AG08395 (cell line): Measurements from ENCODE around the gene EDAR.

Experiments
- DNase-seq: peaks from one replicate; pipeline ENCODE4 v3.0.0; 2012; ENCODE audit warnings: mixed read lengths, low spot score

The EDAR gene

DNA sequence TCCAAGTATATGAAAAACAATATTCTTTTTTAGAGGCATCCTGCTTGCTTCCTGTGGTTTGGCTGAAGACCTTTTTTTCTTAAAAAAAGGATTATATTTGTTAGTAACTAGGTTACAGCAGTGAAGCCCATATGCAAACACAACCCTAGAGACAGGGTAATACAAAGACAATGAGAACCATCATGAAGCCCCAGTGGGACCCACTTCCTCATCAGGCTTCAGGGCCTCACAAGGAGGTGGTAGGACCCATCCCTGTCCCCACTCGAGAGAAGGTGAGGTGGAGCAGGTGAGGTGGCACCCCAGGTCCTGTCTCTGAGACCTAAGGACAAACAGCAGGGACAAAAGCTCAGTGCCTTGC, 80.3 kb downstream of the EDAR start:
- DNase-seq: no peak

DNA sequence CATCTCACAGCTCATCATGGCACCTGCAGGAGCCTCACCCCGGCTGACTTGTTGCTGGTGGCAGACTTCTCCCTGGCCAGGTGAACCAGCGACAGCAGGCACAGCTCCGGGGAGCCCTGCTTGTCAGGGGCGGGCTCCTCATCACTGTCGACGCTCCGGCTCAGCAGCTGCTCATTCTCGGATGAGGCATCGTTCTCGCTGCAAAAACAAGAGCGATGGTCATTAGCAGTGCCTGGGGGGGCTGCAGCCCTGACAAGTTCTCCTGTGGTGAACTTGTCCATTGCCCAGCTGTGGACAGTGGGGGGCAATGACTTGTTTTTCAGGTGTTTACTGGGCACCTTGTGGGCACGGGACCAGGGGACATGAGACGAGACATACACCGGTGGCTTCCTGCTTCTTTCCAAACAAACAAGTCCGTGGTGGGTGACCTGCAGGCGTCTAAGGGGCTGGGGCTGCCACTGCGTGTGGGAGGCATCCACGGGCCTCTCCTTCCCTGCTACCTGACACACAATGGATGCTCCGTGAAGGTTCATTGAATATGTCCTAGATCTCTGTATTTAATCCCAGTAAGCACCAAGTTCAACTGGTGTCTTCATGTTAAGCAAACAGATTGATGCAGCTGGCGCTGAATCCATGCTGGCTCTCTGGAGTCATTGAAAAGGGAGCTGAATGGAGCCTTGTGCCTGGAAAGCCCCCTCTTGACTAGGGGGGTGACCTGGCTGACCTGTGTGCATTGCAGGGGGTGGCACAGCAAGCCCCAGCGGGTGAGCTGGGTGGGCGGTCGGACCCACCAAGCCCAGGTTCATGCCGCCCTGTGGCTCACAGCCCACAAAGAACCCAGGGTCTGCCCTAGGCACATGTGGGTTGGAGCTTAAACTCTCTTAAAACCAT, 81.0 kb downstream of the EDAR start:
- DNase-seq: no peak

DNA sequence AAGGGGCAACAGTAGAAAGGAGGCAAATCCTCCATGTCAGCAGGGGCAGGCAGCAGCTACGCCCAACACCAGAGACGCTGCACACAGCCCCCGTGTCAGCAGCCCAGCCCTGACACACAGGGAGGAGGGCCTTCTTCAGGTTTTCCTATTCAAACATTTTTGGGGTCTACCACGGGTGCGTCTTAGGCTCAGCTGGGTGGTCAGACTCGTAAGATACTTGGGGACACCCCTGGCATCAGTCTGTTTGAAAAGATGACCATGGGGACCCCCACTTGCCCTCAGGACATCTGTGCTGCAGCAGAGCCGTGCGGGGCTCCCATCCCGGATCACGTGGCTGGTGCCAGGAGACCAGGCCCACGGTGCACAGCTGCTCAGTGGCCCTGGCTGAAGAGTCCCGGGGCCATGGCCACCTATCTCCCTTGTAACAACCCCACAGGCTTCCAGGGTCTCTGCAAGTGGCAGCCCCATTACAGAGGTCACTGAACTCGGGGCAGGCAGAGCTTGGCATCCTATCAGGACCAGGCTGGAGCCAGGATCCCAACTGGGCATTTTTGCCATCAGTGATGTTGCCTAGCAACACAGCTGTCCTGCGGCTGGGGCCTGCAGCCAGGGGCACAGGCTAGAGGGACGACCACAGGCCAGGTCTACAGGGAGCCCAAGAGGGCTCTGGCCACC, 82.5 kb downstream of the EDAR start:
- no peak for DNase-seq

DNA sequence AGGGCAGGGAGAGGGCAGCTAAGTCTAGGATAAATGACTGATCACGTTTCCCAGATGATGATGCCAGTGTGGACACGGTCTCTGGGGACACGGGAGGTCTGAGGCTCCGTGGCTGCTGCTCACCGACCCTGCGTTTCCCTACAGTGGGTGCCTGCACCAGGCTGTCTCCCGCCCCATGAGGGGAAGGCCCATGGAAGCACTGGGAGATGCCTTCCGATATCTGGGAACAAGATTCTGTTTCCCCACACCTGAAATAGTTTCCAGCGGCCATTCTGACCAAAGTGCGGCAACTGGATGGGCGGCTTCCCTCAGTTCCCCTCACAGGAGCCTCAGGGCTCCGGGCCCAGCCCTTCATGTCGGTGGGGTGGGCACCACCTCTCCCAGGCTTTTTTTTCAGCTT, 83.1 kb downstream of the EDAR start:
- no peak for DNase-seq

DNA sequence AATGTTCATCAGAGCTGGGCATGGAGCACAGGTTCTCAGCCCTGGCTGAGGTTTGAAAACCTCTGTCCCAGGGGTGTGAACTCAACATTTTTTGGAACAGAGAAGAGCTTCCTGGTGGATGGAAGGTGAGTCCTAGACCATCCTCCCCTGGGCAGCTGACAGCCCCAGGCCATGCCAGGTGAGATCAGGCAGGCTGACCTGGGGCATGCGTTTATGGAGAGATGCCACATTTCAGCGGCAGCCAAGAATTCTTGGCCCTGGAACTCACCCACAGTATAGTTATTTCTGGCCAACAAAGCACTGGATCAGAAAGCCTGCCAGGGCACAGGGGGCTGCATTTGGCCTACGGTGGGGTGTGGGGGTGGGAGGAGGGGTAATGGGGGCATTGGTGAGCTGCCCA, 83.8 kb downstream of the EDAR start:
- no peak for DNase-seq

DNA sequence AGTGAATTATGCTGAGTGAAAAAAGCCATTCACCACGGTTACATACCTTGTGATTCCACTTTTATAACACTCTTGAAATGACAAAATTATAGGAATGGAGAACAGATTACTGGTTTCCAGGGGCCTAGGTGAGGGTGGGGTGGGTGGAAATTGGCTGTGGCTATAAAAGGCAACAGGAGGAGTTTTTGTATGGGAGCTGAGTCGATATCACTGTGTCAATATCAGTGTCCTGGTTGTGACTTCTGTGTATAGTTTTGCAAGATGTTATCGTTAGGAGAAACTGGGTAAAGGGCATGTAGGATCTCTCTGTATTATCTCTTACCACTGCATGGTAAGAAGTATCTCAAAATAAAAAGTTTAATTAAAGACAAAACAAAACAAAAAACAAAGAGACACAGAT, 84.3 kb downstream of the EDAR start:
- no peak for DNase-seq

DNA sequence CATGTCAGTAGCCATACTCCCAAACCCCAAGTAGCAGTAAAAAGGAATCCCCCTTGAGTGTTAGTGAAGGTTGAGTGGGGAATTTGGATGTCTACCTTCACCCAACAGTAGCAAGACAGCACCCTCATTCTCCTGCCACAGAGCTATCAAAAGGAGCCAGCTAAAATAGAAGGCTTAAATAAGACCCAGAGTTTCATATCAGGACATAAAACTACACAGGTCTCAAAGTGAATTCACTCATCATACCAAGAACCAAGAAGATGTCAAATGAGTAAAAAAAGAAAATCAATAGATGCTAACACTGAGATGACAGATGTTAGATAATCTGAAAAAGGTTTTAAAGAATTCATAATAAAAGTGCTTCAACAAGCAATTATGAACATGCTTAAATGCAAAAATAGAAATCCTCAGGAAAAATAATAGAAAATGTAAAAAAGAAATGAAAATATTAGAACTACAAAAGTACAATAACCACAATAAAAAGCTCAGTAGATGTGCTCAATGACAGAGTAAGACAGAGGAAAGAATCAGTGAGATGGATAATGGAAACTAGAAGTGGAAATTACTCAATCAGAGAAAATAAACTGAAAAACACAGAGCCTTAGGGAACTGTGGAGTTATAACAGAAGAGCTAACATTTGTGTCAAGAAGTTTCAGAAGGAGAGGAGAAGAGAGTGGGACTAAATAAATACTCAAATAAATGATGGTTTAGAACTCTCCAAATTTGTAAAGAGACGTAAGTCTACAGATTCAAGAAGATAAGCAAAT, 90.5 kb downstream of the EDAR start:
- no peak for DNase-seq

DNA sequence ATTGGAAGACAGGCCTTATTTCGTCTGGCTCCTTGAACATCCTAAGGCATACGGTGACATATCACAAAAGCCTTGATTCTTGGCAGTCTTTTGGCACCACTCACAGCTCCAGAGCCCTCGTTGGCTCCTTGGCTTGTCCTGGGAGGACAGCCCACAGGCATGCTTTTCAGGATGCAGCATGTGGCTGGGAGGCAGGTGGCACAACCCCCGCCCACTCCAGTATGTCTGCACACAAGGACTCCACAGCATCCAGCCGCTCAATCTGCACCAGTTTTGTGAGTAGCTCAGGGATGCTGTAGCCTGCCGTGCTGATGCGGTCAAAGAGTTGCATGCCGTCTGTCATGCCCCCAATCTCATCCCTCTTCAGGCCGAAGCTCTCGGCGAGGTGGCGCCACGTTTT, 92.3 kb downstream of the EDAR start:
- DNase-seq: no peak

DNA sequence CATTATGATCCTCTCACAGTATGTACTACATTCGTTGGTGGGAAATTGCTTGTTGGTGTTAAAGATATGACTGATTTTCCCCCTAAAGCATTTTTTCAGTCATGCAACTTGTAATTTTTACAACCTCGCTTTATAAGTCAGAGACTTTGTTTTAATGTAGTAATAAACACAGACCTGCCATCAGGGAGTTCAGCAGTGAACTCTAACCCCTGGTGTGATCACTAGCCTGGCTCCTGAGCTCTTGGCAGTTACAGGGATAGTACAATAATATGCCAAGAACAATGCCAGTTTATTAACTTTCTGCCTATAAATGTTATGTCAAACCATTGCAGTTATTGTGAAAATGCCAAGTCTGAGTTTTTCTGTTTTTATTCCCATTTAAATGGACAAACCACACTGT, 93.8 kb downstream of the EDAR start:
- DNase-seq: no peak

DNA sequence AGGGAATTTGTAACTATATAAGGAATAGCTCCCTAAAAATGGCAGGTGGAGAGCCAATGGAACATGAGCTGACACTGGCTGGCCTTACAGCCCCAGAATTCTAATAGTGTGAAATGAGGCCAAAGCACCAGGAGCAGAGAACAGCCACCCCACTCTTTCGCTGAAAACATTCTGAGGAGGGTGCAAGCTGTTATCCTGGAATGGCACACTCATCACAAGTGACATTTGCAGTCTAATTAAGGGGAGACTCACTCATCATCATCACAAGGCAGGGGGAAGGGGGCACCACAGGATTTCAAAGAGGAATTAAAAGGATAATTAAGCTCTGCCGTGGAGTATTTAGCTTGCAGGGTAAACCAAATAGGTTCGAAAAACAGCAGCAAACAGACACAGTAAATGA, 94.3 kb downstream of the EDAR start:
- DNase-seq: no peak

DNA sequence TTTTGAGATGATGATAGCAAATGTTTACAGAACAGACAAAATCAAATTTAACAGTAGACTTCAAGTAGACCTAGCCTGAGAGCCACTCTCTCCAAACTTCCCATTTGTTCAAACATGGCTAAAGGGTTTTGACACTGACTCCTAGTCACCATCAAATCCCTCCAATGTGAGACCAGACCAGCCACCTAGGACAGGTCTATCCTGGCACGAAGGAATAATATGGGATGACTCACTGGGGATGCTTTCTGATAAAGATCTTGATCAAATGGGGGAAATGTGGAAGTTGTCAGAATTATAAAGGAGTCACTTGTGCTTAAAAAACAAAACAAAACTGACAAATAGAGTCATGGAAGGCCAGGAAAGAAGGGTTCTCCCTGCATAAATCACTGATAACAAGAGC, 95.7 kb downstream of the EDAR start:
- no peak for DNase-seq

DNA sequence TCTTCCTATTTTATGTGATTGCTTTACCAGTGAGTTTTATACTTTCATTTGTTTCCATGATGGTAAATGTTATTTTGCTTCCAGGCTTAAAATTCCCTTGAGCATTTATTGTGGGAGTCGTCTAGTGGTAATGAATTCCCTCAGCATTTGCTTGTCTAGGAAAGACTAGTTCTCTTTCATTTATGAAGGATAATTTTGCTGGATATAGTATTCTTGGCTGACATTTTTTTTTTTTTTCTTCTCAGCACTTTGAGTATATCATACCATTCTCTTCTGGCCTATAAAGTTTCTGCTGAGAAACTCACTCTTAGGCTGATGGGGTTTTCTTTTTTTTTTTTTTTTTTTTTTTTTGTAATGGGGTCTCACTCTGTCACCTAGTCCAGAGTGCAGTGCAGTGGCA, 99.1 kb downstream of the EDAR start:
- DNase-seq: no peak

DNA sequence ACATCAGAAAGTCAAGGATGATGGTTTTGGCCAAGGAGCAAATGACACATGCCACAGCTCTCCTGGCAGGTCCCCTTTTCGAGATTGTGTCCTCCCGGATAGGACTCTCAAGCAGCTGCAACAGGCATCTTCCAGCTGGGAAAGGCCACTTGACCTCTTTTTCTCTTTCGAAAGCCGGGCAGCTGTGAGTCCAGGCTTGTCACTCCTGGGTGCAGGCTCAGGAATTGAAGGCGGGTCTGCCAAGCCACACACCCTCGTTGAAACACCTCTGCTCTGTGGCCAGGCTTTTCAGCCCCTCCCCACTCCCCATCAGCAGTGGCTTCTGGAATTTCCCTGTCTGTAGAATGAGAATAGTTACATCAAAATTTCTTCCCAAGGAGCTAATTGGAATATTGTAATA, 104.4 kb downstream of the EDAR start:
- DNase-seq: no peak

DNA sequence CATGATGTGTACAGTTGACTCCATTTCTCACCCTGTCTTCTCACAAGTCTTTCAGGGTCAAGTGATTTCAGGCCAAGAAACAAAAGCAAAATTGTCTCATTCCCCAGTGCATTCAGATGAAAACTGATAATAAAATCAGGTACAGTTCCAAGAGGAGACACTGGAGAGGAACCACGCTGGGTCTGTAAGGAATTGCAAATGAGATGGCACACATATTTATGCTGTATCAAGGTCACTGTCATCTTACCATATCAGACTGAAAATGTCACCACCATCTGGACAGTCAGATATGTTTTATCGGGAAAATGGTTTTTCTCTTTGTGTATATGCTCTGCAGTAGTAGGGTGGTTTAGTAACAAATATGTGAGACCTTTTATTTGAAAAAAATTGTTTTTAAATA, 110.7 kb downstream of the EDAR start:
- DNase-seq: no peak

DNA sequence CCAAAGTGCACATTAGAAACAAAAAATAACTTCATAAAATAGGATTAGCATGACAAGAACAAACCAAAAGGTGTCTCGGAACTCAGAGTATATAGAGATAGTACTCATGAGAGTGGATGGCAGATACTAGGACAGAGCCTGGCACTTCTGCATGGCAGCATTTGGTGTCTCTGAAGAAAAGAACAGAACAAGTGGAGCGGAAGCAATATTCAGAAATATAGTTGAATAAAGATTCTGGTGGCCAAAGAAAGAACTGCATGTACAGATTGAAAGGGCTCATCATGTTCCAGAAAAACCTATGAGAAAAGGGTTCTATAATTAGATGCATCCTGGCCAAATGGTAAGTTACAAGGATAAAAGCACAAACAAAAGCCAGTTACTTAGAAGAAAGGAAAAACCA, 111.5 kb downstream of the EDAR start:
- DNase-seq: no peak

DNA sequence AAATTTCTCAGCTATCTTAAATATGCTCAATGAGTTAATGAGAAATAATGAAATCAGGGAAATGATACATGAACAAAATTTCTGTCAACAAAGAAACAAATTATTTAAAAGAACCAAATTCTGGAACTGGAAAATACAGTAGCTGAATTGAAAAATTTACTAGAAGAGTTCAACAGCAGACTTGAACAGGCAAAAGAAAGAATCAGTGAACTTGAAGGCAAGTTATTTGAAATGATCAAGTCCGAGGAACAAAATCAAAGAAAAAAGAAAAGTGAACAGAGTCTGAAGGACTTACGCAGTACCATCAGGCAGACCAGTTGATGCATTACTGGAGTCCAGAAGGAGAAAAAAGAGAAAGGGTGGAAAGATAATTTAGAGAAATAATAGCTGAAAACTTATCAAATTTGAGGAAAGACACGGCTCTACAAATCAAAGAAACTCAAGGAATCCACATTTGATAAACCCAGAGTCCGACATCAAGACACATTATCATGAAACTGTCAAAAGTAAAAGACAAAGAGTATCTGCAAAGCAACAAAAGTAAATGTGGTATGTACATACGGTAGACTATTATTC, 118.9 kb downstream of the EDAR start:
- DNase-seq: no peak

DNA sequence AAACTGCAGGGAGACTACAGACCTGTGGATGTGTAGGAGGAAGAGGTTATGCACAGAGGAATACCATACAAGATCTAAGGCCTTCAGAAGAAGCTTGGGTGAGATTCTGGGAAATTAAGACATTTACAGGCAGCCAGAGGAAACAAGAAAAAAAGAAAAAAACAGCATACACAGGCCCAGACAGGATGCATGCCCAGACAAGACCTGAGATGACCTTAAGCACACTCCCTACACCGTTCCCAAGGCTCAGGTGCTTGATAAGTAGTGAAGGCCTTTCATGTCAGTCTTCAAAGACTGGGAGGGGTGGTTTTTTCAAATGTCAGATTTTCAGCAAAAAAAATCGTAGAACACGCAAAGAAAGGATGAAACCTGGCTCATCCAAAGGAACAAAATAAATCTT, 119.5 kb downstream of the EDAR start:
- no peak for DNase-seq

DNA sequence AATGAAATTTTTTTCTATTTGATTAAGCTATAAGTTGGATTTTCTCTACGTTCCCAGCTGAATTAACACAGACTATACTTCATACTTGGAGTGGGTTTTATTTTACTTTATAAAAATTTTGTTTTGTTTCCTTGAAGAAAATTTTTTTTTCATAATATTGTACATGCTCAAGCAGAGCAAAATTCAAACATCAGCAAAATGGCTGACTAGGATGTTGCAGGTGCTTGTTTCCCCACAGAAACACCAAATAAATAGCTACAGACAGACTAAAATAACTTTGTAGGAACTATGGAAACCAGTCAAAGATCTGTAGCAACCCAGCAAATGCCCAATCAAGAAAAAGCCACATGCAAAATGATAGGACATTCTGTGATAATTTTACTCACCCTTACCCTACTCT, 120.1 kb downstream of the EDAR start:
- no peak for DNase-seq

DNA sequence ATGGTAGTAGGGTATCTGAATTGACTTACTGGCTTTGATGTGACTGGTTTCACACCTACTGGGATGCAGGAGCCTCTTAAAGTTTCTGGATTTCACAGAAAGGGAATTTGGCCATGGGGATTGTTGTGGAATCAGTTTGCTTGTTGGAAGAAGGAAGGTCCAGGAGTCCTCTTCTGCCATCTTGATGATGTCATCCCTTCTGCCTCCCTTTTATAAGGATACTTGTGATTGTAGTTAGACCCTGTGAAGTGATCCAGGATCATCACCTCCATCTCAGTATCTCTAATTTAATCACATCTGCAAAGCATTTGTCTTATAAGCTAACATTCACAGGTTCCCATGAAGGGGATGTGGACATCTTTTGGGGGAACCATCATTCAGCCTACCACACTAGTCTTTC, 123.0 kb downstream of the EDAR start:
- no peak for DNase-seq

DNA sequence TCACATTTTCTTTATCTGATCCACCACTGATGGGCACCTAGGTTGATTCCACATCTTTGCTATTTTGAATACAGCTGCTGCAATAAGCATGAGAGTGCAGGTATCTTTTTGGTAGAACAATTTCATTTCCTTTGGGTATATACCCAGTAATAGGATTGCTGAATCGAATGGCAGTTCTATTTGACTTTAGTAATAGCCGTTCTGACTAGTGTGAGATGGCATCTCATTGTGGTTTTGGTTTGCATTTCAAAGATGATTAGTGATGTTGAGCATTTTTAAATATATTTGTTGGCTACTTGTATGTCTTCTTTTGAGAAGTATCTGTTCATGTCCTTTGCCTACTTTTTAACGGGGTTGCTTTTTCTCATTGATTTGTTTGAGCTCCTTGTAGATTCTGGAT, 130.1 kb downstream of the EDAR start:
- no peak for DNase-seq

DNA sequence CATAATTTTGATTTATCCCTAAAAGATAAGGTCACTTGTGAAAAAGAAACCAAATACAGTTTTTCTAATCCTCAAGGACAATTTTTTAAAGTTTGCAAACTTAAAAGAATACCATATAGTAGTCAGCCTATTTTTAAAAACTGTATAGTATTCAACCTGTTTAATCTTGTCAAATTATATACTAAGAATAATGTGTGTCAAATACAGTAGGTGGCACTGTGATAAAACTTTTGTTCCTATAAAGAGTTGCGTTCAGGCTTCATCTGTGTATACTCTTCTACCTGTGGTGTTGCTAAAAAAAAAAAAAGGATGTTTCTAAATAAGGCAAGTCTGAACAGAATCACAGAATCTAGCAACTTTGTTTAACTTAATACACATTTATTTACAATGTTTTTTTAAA, 133.8 kb downstream of the EDAR start:
- DNase-seq: no peak

DNA sequence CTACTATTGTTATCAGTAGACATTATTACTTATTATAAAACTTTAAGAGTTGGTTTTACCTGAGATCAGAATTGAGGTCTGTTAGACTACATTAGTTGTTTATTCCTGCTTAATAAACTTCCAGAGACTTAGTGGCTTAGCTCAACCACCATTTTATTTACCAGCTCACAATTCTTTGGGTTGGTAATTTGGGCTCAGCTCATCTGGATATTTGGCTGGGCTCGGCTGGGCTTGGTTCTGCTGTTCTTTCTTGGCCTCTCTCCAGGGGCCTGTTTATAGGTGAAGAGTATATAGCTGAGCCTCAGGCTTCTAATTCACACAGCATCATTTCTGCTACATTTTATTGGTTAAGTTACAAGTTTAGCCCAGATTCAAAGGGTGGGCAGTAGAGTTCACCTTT, 134.5 kb downstream of the EDAR start:
- no peak for DNase-seq

DNA sequence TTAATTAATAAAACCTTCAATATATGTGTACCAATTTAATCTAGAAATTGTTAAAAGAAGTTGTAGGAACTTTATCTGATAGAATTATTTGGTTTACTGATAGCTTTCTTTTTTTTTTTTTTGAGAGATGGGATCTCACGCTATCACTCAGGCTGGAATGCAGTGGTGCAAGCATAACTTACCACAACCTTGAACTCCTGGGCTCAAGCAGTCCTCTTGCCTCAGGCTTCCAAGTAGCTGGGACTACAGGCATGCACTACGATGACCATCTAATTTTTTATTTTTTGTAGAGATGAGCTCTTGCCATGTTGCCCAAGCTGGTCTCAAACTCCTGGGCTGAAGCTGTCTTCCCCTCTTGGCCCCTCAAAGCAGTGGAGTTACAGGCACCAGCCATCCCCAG, 135.6 kb downstream of the EDAR start:
- DNase-seq: no peak
